Cardiac fibroblast (primary cell): ENCODE measurements around the gene CFAP73.

Experiments used
- DNase-seq, 2 donors: peaks; one replicate each; pipeline versions ENCODE4 v3.0.0 to v3.0.0-alpha.2; 2010; ENCODE audit warnings: low read depth in 2 of 2
- H3K4me3 ChIP-seq, 2 donors: replicated peaks in 1 of 2; 1 replicate in 1 of 2; 2 replicates in 1 of 2; pipeline ENCODE4 v1.5.1; 2011; ENCODE audit warnings: low read depth in 2 of 2, low read length in 2 of 2, mild to moderate bottlenecking in 2 of 2, moderate library complexity in 1 of 2
- CTCF ChIP-seq: IDR thresholded peaks from one replicate; pipeline ENCODE4 v1.5.1; 2011; ENCODE audit warnings: low read depth, mild to moderate bottlenecking, low read length, inconsistent platforms

The CFAP73 gene

DNA sequence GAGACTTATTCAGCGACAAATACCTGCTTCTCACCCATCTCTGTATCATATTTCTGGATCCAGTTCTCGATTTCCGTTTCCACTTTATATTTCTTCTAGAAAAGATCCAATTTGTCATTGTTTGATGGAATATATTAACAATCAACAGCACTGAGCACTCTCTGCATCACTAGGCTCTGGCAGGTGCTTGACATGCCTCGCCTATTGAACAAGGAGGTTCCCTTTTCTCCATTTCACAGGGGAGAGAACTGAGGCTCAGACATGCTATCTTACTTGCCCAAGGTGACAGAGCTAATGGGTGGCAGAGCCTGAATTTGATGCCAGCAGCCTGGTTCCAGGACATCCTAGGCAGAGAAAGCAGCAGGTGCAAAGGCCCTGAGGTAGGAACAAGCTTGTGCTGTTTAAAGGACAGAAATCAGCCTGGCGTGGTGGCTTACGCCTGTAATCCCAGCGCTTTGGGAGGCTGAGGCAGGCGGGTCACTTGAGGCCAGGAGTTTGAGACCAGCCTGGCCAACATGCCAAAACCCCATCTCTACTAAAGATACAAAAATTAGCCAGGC, 48.1 kb downstream of the CFAP73 start:
- no peak for TF ChIP-seq CTCF
- DNase-seq, result no peak
- H3K4me3 ChIP-seq, result no peak overlapping the region

GRCh38 chr12:113198296-113198695, 48.8 kb downstream of the CFAP73 start:
- TF ChIP-seq CTCF, result no peak
- DNase-seq, result no peak
- H3K4me3 ChIP-seq, result no peak overlapping the region

- H3K4me3 ChIP-seq, result no peak overlapping the region
- no peak for DNase-seq
- TF ChIP-seq CTCF, result no peak
Measured at GRCh38 chr12:113200021-113200797, 50.7 kb downstream of the CFAP73 start.

GRCh38 chr12:113201187-113202177, 52.0 kb downstream of the CFAP73 start:
- DNase-seq, result no peak
- no peak for TF ChIP-seq CTCF
- no peak overlapping the region for H3K4me3 ChIP-seq

DNA sequence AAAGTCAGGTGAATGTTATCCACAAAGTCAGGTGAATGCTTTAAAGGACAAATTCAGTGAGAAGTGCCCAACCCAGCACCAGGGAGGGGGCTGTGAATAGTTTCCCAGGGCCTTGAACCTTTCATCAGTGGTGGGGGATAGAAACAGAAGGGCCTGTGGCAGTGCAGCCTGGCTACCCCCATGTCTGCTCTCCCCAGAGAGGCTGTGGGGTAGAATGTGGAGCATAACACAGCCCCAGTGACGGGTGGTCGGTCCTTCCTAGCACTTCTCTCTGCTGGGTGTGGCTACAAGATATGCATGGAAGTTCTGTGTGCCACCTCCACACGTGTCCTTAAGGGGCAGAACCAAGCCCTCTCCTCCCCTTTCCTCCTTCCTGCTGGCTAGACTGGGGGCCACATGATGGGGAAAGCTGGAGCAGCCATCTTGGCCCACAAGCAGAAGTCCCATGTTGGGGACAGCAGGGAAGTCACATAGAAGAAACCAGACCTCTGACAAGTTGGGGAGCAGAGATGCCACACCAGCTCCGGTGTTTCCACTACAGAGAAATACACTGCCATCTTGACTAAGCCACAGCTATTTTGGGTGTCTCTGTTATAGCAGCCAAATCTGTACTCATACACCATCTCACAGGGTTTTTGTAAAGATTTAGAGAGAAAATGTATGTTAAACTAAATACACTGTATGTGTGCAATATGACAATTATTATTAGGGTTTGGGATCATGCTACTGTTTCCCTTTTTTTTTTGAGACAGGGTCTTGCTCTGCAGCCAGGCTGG, 53.0 kb downstream of the CFAP73 start:
- no peak overlapping the region for H3K4me3 ChIP-seq
- no peak for DNase-seq
- TF ChIP-seq CTCF, result no peak
